K562 (cell line): ENCODE measurements around the gene UHRF1. TPM values are rescaled to one million over a fixed set of nuclear protein-coding genes. Genes with fewer than 3 reads are reported as not detected.

Experiments used
- ATAC-seq: fragments of 200-7000 bp; cut with Tn5 transposase; 3 replicates; pipeline ENCODE4 v1.9.1; 2020; ENCODE audit warnings: moderate library complexity
- BruUV-seq: library from RNA; stranded (reverse); fragments of 400-500 nt; replicated peaks from 2 replicates; lab custom pipeline; 2021; lab: Mats Ljungman, UMichigan
- CTCF ChIA-PET: fragments of 300-600 bp; formaldehyde crosslinking; extraction: SDS; loops from one replicate; lab custom pipeline; 2021; ENCODE audit warnings: low intra/inter-chr PET ratio; lab: Yijun Ruan, JAX
- POLR2A ChIA-PET: fragments of 300-600, 350-650 bp; sonication (Branson Sonifier 250); formaldehyde crosslinking; extraction: SDS; loops from one replicate; lab custom pipeline; 2021; ENCODE audit warnings: antibody characterized with exemption, inconsistent platforms; lab: Yijun Ruan, JAX
- DNase-seq, 4 experiments: peaks; one replicate each; pipeline versions ENCODE4 v3.0.0 to v3.0.0-alpha.2; 2011 to 2018; ENCODE audit warnings: low spot score in 3 of 4, mixed read lengths in 3 of 4; ENCODE audit errors: extremely low read depth in 1 of 4
- FAIRE-seq: peaks from 2 replicates; lab custom pipeline; 2011; peaks lifted over from hg19 to GRCh38; lab: Jason Lieb, UNC
- H2AFZ ChIP-seq: 2 replicates; pipeline ENCODE4 v1.6.0; 2011; ENCODE audit warnings: low read depth, low read length, control low read depth, inconsistent platforms
- H3K27ac ChIP-seq: fragments of 200-600 bp; 3 replicates; pipeline ENCODE4 v1.8.0; 2011; ENCODE audit warnings: low read depth, mild to moderate bottlenecking, control low read depth, inconsistent platforms, low read length, moderate library complexity, mixed read lengths; ENCODE audit errors: extremely low read depth
- H3K27me3 ChIP-seq, 2 experiments: fragments of 300-600 bp in 1 of 2; 2 replicates in 1 of 2; 3 replicates in 1 of 2; pipeline versions ENCODE4 v1.6.0 to v1.8.0; 2011; ENCODE audit warnings: inconsistent platforms in 2 of 2, low read length in 2 of 2, mild to moderate bottlenecking in 1 of 2, mixed read lengths in 1 of 2, moderate library complexity in 1 of 2; ENCODE audit not compliant: control insufficient read depth in 2 of 2, insufficient read depth in 2 of 2
- H3K36me3 ChIP-seq: fragments of 300-600 bp; 3 replicates; pipeline ENCODE4 v1.8.0; 2011; ENCODE audit warnings: mild to moderate bottlenecking, low read length, inconsistent platforms; ENCODE audit not compliant: control insufficient read depth, insufficient read depth
- H3K4me1 ChIP-seq, 2 experiments: fragments of 200-600 bp in 1 of 2; replicated peaks in 1 of 2; 2 replicates in 1 of 2; 3 replicates in 1 of 2; pipeline versions ENCODE4 v1.5.1 to v1.8.0; 2011; ENCODE audit warnings: inconsistent platforms in 2 of 2, low read length in 2 of 2, mild to moderate bottlenecking in 1 of 2, mixed read lengths in 1 of 2, moderate library complexity in 1 of 2; ENCODE audit not compliant: control insufficient read depth in 2 of 2, insufficient read depth in 2 of 2
- H3K4me2 ChIP-seq: 2 replicates; pipeline ENCODE4 v1.6.1; 2011; ENCODE audit warnings: low read length, control low read depth, inconsistent platforms, mixed read lengths; ENCODE audit not compliant: insufficient read depth
- H3K4me3 ChIP-seq: fragments of 200-600 bp; sonication (generic), shearing (Covaris generic); 2 replicates; pipeline ENCODE4 v1.5.1; 2016; ENCODE audit warnings: control low read depth, inconsistent platforms
- H3K79me2 ChIP-seq: fragments of 200-600 bp; 3 replicates; pipeline ENCODE4 v1.8.0; 2011; ENCODE audit warnings: low read length, inconsistent platforms; ENCODE audit not compliant: control insufficient read depth, insufficient read depth
- H3K9ac ChIP-seq, 2 experiments: 2 replicates each; pipeline versions ENCODE4 v1.6.0 to v1.6.1; 2011; ENCODE audit warnings: low read depth in 2 of 2, low read length in 2 of 2, control low read depth in 1 of 2, inconsistent platforms in 1 of 2, mild to moderate bottlenecking in 1 of 2, mixed read lengths in 1 of 2; ENCODE audit not compliant: insufficient read depth in 1 of 2
- H3K9me1 ChIP-seq: one replicate; pipeline ENCODE4 v1.6.0; 2011; ENCODE audit warnings: inconsistent platforms, mild to moderate bottlenecking, low read length, moderate library complexity; ENCODE audit not compliant: control insufficient read depth, insufficient read depth
- H3K9me3 ChIP-seq: replicated peaks from 2 replicates; pipeline ENCODE4 v1.5.1; 2011; ENCODE audit warnings: low read depth, low read length, inconsistent platforms; ENCODE audit not compliant: control insufficient read depth, insufficient read depth
- H4K20me1 ChIP-seq: replicated peaks from 2 replicates; pipeline ENCODE4 v1.6.1; 2011; ENCODE audit warnings: low read length, inconsistent platforms, mixed read lengths; ENCODE audit not compliant: control insufficient read depth, insufficient read depth
- ATF3 ChIP-seq, 2 experiments: fragments of 450-650 bp in 1 of 2; sonication (generic) in 1 of 2; formaldehyde crosslinking in 1 of 2; IDR thresholded peaks in 1 of 2; conservative IDR thresholded peaks in 1 of 2; 2 replicates each; pipeline versions ENCODE4 v1.6.1 to v1.8.1; 2016 to 2023; ENCODE audit warnings: mild to moderate bottlenecking in 2 of 2, moderate library complexity in 2 of 2, inconsistent platforms in 1 of 2, missing genetic modification reagents in 1 of 2
- CBX1 ChIP-seq: sonication (generic); IDR thresholded peaks from 2 replicates; pipeline ENCODE4 v1.6.1; 2016; ENCODE audit warnings: antibody characterized with exemption, low read depth, mild to moderate bottlenecking
- CHD2 ChIP-seq: IDR thresholded peaks from 2 replicates; pipeline ENCODE4 v1.6.1; 2011; ENCODE audit warnings: low read depth, low read length
- CHD4 ChIP-seq: fragments of 200-600 bp; sonication (generic); IDR thresholded peaks from 3 replicates; pipeline ENCODE4 v1.6.1; 2012; ENCODE audit warnings: low read depth, mild to moderate bottlenecking, mixed read lengths, low read length, inconsistent platforms; ENCODE audit not compliant: insufficient read depth, insufficient replicate concordance, poor library complexity, severe bottlenecking
- EP400 ChIP-seq: fragments of 450-650 bp; IDR thresholded peaks from 2 replicates; pipeline ENCODE4 v1.6.1; 2017; ENCODE audit warnings: antibody characterized with exemption, mild to moderate bottlenecking, moderate library complexity
- FOSL1 ChIP-seq: fragments of 200-800 bp; sonication (Bioruptor generic); conservative IDR thresholded peaks from 2 replicates; pipeline ENCODE4 v1.6.1; 2016; ENCODE audit warnings: missing genetic modification characterization, missing compliant biosample characterization
- HMG20A ChIP-seq: fragments of 450-650 bp; formaldehyde crosslinking; conservative IDR thresholded peaks from 2 replicates; pipeline ENCODE4 v1.4.0; 2020; ENCODE audit warnings: mild to moderate bottlenecking, mixed read lengths
- HMGN3 ChIP-seq: IDR thresholded peaks from 2 replicates; pipeline ENCODE4 v1.6.1; 2011; ENCODE audit warnings: borderline replicate concordance, low read depth, mild to moderate bottlenecking, mixed read lengths, low read length; ENCODE audit not compliant: insufficient read length; ENCODE audit errors: extremely low read depth
- LCOR ChIP-seq: sonication (generic); formaldehyde crosslinking; IDR thresholded peaks from 2 replicates; pipeline ENCODE4 v1.8.0; 2022; ENCODE audit warnings: mild to moderate bottlenecking, missing genetic modification reagents
- LEF1 ChIP-seq: fragments of 450-650 bp; IDR thresholded peaks from 2 replicates; pipeline ENCODE4 v1.6.1; 2016; ENCODE audit warnings: mild to moderate bottlenecking
- MAFF ChIP-seq: IDR thresholded peaks from 2 replicates; pipeline ENCODE4 v1.6.1; 2012; ENCODE audit warnings: low read length, improper control_type of control experiment
- PCBP1 ChIP-seq: fragments of 200-400 bp; formaldehyde crosslinking; IDR thresholded peaks from 2 replicates; pipeline ENCODE4 v1.6.1; 2018; ENCODE audit warnings: mild to moderate bottlenecking, low read depth, low read length; ENCODE audit not compliant: poor library complexity, severe bottlenecking
- PHB2 ChIP-seq: fragments of 450-650 bp; IDR thresholded peaks from 2 replicates; pipeline ENCODE4 v1.6.1; 2017; ENCODE audit warnings: low read depth
- RBBP5 ChIP-seq: fragments of 200-600 bp; sonication (generic); IDR thresholded peaks from 2 replicates; pipeline ENCODE4 v1.6.1; 2012; ENCODE audit warnings: borderline replicate concordance, mild to moderate bottlenecking, low read length, control low read depth, inconsistent platforms; ENCODE audit not compliant: insufficient read depth, poor library complexity, severe bottlenecking
- SP1 ChIP-seq: sonication (generic); formaldehyde crosslinking; IDR thresholded peaks from 2 replicates; pipeline ENCODE4 v1.8.1; 2022; ENCODE audit warnings: mild to moderate bottlenecking, missing genetic modification reagents
- TEAD1 ChIP-seq, 2 experiments: fragments of 450-650 bp in 1 of 2; sonication (generic) in 1 of 2; formaldehyde crosslinking; IDR thresholded peaks; 2 replicates each; pipeline versions ENCODE4 v1.4.0 to v1.8.0; 2020 to 2022; ENCODE audit warnings: mild to moderate bottlenecking in 2 of 2, missing genetic modification reagents in 1 of 2
- ZBTB7A ChIP-seq: IDR thresholded peaks from 2 replicates; pipeline ENCODE4 v1.6.1; 2011; ENCODE audit warnings: low read depth, mild to moderate bottlenecking, low read length, moderate library complexity, borderline replicate concordance; ENCODE audit not compliant: control insufficient read depth
- ZNF24 ChIP-seq: fragments of 450-650 bp; IDR thresholded peaks from 2 replicates; pipeline ENCODE4 v1.6.1; 2016
- ZNF316 ChIP-seq: fragments of 450-650 bp; IDR thresholded peaks from 2 replicates; pipeline ENCODE4 v1.6.1; 2016
- ZNF77 ChIP-seq: fragments of 250-450 bp; sonication (Bioruptor Pico); IDR thresholded peaks from 2 replicates; pipeline ENCODE4 v1.5.0; 2020
- ZNF778 ChIP-seq: fragments of 450-650 bp; formaldehyde crosslinking; IDR thresholded peaks from 2 replicates; pipeline ENCODE4 v1.4.0; 2020; ENCODE audit warnings: mild to moderate bottlenecking, moderate library complexity
- WGBS: fragments of 100-300 bp; shearing (Covaris generic); methylation state at CpG from one replicate; pipeline ENCODE4 v1.1.6; 2016; ENCODE audit warnings: low coverage, mixed read lengths; ENCODE audit not compliant: insufficient coverage; ENCODE audit errors: missing lambda C conversion rate; 5-methylcytosine and 5-hydroxymethylcytosine counted together
- in situ Hi-C: fragments of 300-500 bp; cut with MboI; formaldehyde crosslinking; loops from 4 replicates; pipeline ENCODE4 v1.15.0; 2018; ENCODE audit warnings: inconsistent platforms, mixed read lengths
- intact Hi-C: fragments of 100-400 bp; cut with micrococcal nuclease; formaldehyde crosslinking; loops from 2 replicates; pipeline ENCODE4 v1.14.2; 2022
- polyA plus RNA-seq, 8 experiments: library from polyadenylated mRNA; depleted of rRNA in 4 of 8; stranded (reverse) in 5 of 8; unstranded in 3 of 8; fragments of >200 nt; fragmentation: Nextera tagmentation in 2 of 8; fragmentation: Illumina TruSeq in 1 of 8; extraction: Ambion mirVana in 2 of 8; extraction: Trizol in 1 of 8; gene quantifications; 2 replicates each; pipeline versions ENCODE4 v1.2.1 to v1.2.3, GENCODE V29; 2011 to 2014; ENCODE audit warnings: inconsistent platforms in 1 of 8, missing spikeins in 1 of 8
- total RNA-seq, 7 experiments: library from RNA; depleted of rRNA in 6 of 7; stranded (reverse); fragments of >200 nt in 6 of 7; fragmentation: Illumina TruSeq in 2 of 7; extraction: Trizol in 2 of 7; gene quantifications; 2 replicates each; pipeline versions ENCODE4 v1.2.1 to v1.2.3, GENCODE V29; 2011 to 2021; ENCODE audit warnings: low replicate concordance in 1 of 7

Gene UHRF1
- total and polyA plus RNA-seq, 9 of the 15 experiments (the other 6 are each of a cell fraction or from before 2014, with no cell fraction given): 6.0 to 101 (median 30.9) TPM

- peak; percentile 96 to 100 (median 100) for DNase-seq
- H3K9me3 ChIP-seq: no peaks in the 10 kb centered on the region
- CTCF ChIA-PET: no interaction called here
- POLR2A ChIA-PET: interaction anchor here (0.6 to 2.1 kb wide), 9 partner anchors 10 to 553 kb away, joined by 3 to 6 read pairs (median 3); no protein-coding TSS in a partner anchor
- peak within 1 kb of the TSS; percentile 59 for H3K4me3 ChIP-seq
- peak within 1 kb of the TSS; percentile 80 for H3K27ac ChIP-seq
- no peaks in the 10 kb centered on the region for H3K9me1 ChIP-seq
- H3K36me3 ChIP-seq: peaks cover 2% of the 10 kb centered on the region; the same call in 1 of the 3 replicates
- peak within 1 kb of the TSS; percentile 85 for H3K4me2 ChIP-seq
- H4K20me1 ChIP-seq: 0 out of 2 replicates have a peak, but pooled peaks cover 5% of the 10 kb centered on the region
- in situ Hi-C loops (no loop called here), intact Hi-C loops (loop anchor here (5.0 kb wide), 1 partner anchor 50 kb away; no protein-coding TSS in a partner anchor)
- peak; percentile 92 for ATAC-seq
- peak; percentile 82 for FAIRE-seq
- no TSS peak for BruUV-seq
- peaks cover 21% of the 10 kb centered on the region for H3K79me2 ChIP-seq
- peak within 1 kb of the TSS; percentile 71 to 96 for H3K9ac ChIP-seq
- peak within 1 kb of the TSS; percentile 88 for H2AFZ ChIP-seq
- WGBS: under 1% methylated on average over 22 of the region's 46 CpGs
- H3K4me1 ChIP-seq: peaks cover 16 to 35% of the 10 kb centered on the region in 2 experiments
- H3K27me3 ChIP-seq: no peaks in the 10 kb centered on the region
- TF ChIP-seq HMG20A (CRISPR knock-in tag): no peak
- peak; percentile 40; the same call in 1 of the 2 replicates for TF ChIP-seq ATF3 (IDR thresholded peaks at IDR 0.05)
- no peak for TF ChIP-seq ATF3 (CRISPR knock-in tag; conservative IDR thresholded peaks at IDR 0.05)
- 0 out of 2 replicates have a peak, but pooled peaks have one; percentile 26 for TF ChIP-seq ZNF77
- TF ChIP-seq EP400: peak; percentile 89
- peak; percentile 50 for TF ChIP-seq PCBP1
- TF ChIP-seq ZNF316: peak; percentile 52
- TF ChIP-seq FOSL1 (tag): peak; percentile 59
- TF ChIP-seq PHB2: 0 out of 2 replicates have a peak, but pooled peaks have one; percentile 59
- no peak for TF ChIP-seq TEAD1 (CRISPR knock-in tag; IDR thresholded peaks at IDR 0.05)
- TF ChIP-seq RBBP5: no peak
- TF ChIP-seq ZNF778 (CRISPR knock-in tag): no peak
- peak; percentile 98 for TF ChIP-seq CBX1
- 0 out of 2 replicates have a peak, but pooled peaks have one; percentile 23 for TF ChIP-seq ZNF24
- TF ChIP-seq HMGN3: peak; percentile 72
- peak; percentile 65 for TF ChIP-seq CHD2
- peak; percentile 94 for TF ChIP-seq SP1
- 0 out of 2 replicates have a peak, but pooled peaks have one; percentile 40 for TF ChIP-seq LEF1
- peak; percentile 62 for TF ChIP-seq CHD4
- peak; percentile 64; the same call in 1 of the 2 replicates for TF ChIP-seq ZBTB7A
- 0 out of 2 replicates have a peak, but pooled peaks have one; percentile 38 for TF ChIP-seq LCOR (CRISPR knock-in tag)
- TF ChIP-seq MAFF: no peak
Observed at GRCh38 chr19:4867534-4868285, 41.6 kb upstream of the UHRF1 start, which contains the start of gene PLIN3. Gene PLIN3, minus strand, starts transcription at chr19:4867667. Its CDS starts 6,273 bp downstream, at chr19:4861394.
